ENCODE data around the gene DR1. TPM values are rescaled to one million over a fixed set of nuclear protein-coding genes. Genes with fewer than 3 reads are reported as not detected.

Gene DR1
- polyA plus RNA-seq, 3 donors: 13.5 to 61.8 (median 61.0) TPM

GRCh38 chr1:93369734-93370133 lies 24.0 kb downstream of the DR1 start:
- no peak overlapping the region for H3K4me3 ChIP-seq (replicated peaks in 1 of 3; ENCODE audit: low read depth in 2 of 3, low read length in 3 of 3)
- H3K36me3 ChIP-seq (replicated peaks in 1 of 2; ENCODE audit: control insufficient read depth in 1 of 2, insufficient read depth in 2 of 2, low read length in 2 of 2): peaks cover 20 to 41% of the 10 kb centered on the region in 2 donors
- no peaks in the 10 kb centered on the region for H3K9me3 ChIP-seq (replicated peaks in 1 of 2; ENCODE audit: control insufficient read depth in 1 of 2, insufficient read depth in 1 of 2, low read length in 2 of 2)
- H3K4me1 Mint-ChIP-seq: peaks cover 19% of the 10 kb centered on the region
- no peak for DNase-seq
- peaks cover 23% of the 10 kb centered on the region for H3K79me2 ChIP-seq (ENCODE audit: insufficient read depth, low read length)
- TF ChIP-seq CTCF (IDR thresholded peaks at IDR 0.05): no peak
- no peaks in the 10 kb centered on the region for H3K27me3 ChIP-seq (ENCODE audit: control insufficient read depth in 2 of 2, insufficient read depth in 2 of 2, low read length in 2 of 2)
- no peak overlapping the region for H2AFZ ChIP-seq (ENCODE audit: insufficient read depth, low read depth, low read length, poor library complexity, severe bottlenecking)
- H3K27ac ChIP-seq (ENCODE audit: low read depth in 1 of 2, low read length in 2 of 2): no peak overlapping the region
- H3K9ac ChIP-seq (ENCODE audit: insufficient read depth, low read length, poor library complexity, severe bottlenecking): no peak overlapping the region
- peaks cover 21 to 31% of the 10 kb centered on the region in 2 donors for H3K36me3 Mint-ChIP-seq
- peaks cover 25% of the 10 kb centered on the region for H4K20me1 ChIP-seq (ENCODE audit: insufficient read depth, low read length)
- peaks cover 0 to 4% (median 0%) of the 10 kb centered on the region in 7 donors for H3K9me3 Mint-ChIP-seq
- intact Hi-C loops (cut with micrococcal nuclease): loop anchor here in 1 of 2 donors (5.0 kb wide), 1 partner anchor 53 kb away; no protein-coding TSS in a partner anchor
- H3K4me3 Mint-ChIP-seq: no peak overlapping the region
- H3K4me2 ChIP-seq (replicated peaks; ENCODE audit: extremely low read depth, low read length, poor library complexity, severe bottlenecking): no peak overlapping the region
- H3K4me1 ChIP-seq (ENCODE audit: control insufficient read depth in 1 of 2, insufficient read depth in 2 of 2, low read length in 2 of 2): peaks cover 7 to 8% of the 10 kb centered on the region in 2 donors
- peaks cover 0 to 2% (median 0%) of the 10 kb centered on the region in 3 donors for H3K27me3 Mint-ChIP-seq (ENCODE audit: low read depth in 3 of 3)
- no CpG with 5 or more reads among the region's 1 CpG for WGBS (ENCODE audit: insufficient coverage)
- no peak overlapping the region for H3K27ac Mint-ChIP-seq

- Histone ChIP-seq H3K79me2 (ENCODE audit: insufficient read depth, low read length) (no peaks in the 10 kb centered on the region), H2AFZ (ENCODE audit: insufficient read depth, low read depth, low read length, poor library complexity, severe bottlenecking) (no peak overlapping the region), H3K9ac (ENCODE audit: insufficient read depth, low read length, poor library complexity, severe bottlenecking) (no peak overlapping the region), H3K4me2 (replicated peaks; ENCODE audit: extremely low read depth, low read length, poor library complexity, severe bottlenecking) (no peak overlapping the region), H3K9me3 (replicated peaks in 1 of 2; ENCODE audit: control insufficient read depth in 1 of 2, insufficient read depth in 1 of 2, low read length in 2 of 2) (peaks cover 3 to 4% of the 10 kb centered on the region in 2 donors), H3K36me3 (replicated peaks in 1 of 2; ENCODE audit: control insufficient read depth in 1 of 2, insufficient read depth in 2 of 2, low read length in 2 of 2) (peaks cover 0 to 9% of the 10 kb centered on the region in 2 donors), H3K4me3 (replicated peaks in 1 of 3; ENCODE audit: low read depth in 2 of 3, low read length in 3 of 3) (no peak overlapping the region), H3K27ac (ENCODE audit: low read depth in 1 of 2, low read length in 2 of 2) (no peak overlapping the region), H4K20me1 (ENCODE audit: insufficient read depth, low read length) (peaks cover 10% of the 10 kb centered on the region), H3K4me1 (ENCODE audit: control insufficient read depth in 1 of 2, insufficient read depth in 2 of 2, low read length in 2 of 2) (no peaks in the 10 kb centered on the region), H3K27me3 (ENCODE audit: control insufficient read depth in 2 of 2, insufficient read depth in 2 of 2, low read length in 2 of 2) (no peaks in the 10 kb centered on the region)
- Mint-ChIP-seq H3K27ac (peak overlapping the region in 1 of 7 donors; percentile 27), H3K36me3 (peaks cover 12 to 16% of the 10 kb centered on the region in 2 donors), H3K4me3 (no peak overlapping the region), H3K4me1 (peaks cover 4% of the 10 kb centered on the region), H3K9me3 (peaks cover 4 to 20% (median 15%) of the 10 kb centered on the region in 7 donors), H3K27me3 (ENCODE audit: low read depth in 3 of 3) (no peaks in the 10 kb centered on the region)
- no peak for TF ChIP-seq CTCF (IDR thresholded peaks at IDR 0.05)
- DNase-seq: no peak
- intact Hi-C loops (cut with micrococcal nuclease): loop anchor here in 1 of 2 donors (5.0 kb wide), 1 partner anchor 48 kb away; no protein-coding TSS in a partner anchor
- WGBS (ENCODE audit: insufficient coverage): 100% methylated on average over 4 of the region's 5 CpGs
Observed at GRCh38 chr1:93374334-93375106, 28.8 kb downstream of the DR1 start.
